Liver (tissue), 3 donors: ENCODE data around the gene FGF5.

Experiments
- CTCF ChIP-seq: fragments of 150-350 bp; IDR thresholded peaks from 2 replicates; pipeline ENCODE4 v1.5.1; 2017; ENCODE audit warnings: improper control_type of control experiment, low read depth, low read length; ENCODE audit not compliant: missing input control
- FOXA2 ChIP-seq: IDR thresholded peaks from 2 replicates; pipeline ENCODE4 v1.6.1; 2016; ENCODE audit warnings: antibody characterized with exemption
- JUND ChIP-seq, 2 donors: IDR thresholded peaks; 2 replicates each; pipeline ENCODE4 v1.6.1; 2016; ENCODE audit warnings: antibody characterized with exemption in 2 of 2
- RAD21 ChIP-seq, 2 donors: IDR thresholded peaks; 2 replicates each; pipeline ENCODE4 v1.6.1; 2016; ENCODE audit warnings: antibody characterized with exemption in 2 of 2, mild to moderate bottlenecking in 2 of 2
- REST ChIP-seq: IDR thresholded peaks from 2 replicates; pipeline ENCODE4 v1.6.1; 2016; ENCODE audit warnings: antibody characterized with exemption, mild to moderate bottlenecking
- SP1 ChIP-seq: IDR thresholded peaks from 2 replicates; pipeline ENCODE4 v1.6.1; 2018; ENCODE audit warnings: antibody characterized with exemption, mild to moderate bottlenecking
- TAF1 ChIP-seq: conservative IDR thresholded peaks from 2 replicates; pipeline ENCODE4 v1.6.1; 2016; ENCODE audit warnings: antibody characterized with exemption, mild to moderate bottlenecking
- YY1 ChIP-seq: IDR thresholded peaks from 2 replicates; pipeline ENCODE4 v1.6.1; 2016; ENCODE audit warnings: antibody characterized with exemption, mild to moderate bottlenecking
- TF ChIP-seq, protein P1 (sequence below): IDR thresholded peaks from 2 replicates; pipeline ENCODE4 v1.6.1; 2016; ENCODE audit warnings: antibody characterized with exemption
- donor health status: healthy.
- donor health status: healthy.

- TF ChIP-seq REST (no peak), FOXA2 (no peak), CTCF (no peak), YY1 (no peak), TAF1 (no peak), SP1 (no peak), RAD21 (IDR thresholded peaks at IDR 0.05) (no peak), JUND (IDR thresholded peaks at IDR 0.05) (no peak)
- TF ChIP-seq, protein P1, sequence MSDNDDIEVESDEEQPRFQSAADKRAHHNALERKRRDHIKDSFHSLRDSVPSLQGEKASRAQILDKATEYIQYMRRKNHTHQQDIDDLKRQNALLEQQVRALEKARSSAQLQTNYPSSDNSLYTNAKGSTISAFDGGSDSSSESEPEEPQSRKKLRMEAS = no peak
These were observed 13.5 kb upstream of the FGF5 start for GRCh38 chr4:80252953-80253352.
